CD14-positive monocyte (primary cell): Measurements from ENCODE around the gene HK2. TPM values are rescaled to one million over a fixed set of nuclear protein-coding genes. Genes with fewer than 3 reads are reported as not detected.

Experiments used
- DNase-seq, 3 donors: peaks; one replicate each; pipeline ENCODE4 v3.0.0-alpha.2; 2011 to 2022
- H2AFZ ChIP-seq: 2 replicates; pipeline ENCODE4 v1.6.0; 2012; ENCODE audit warnings: mild to moderate bottlenecking, low read depth, low read length, inconsistent platforms; ENCODE audit not compliant: insufficient read depth, poor library complexity, severe bottlenecking
- H3K27ac ChIP-seq, 2 donors: 1 replicate in 1 of 2; 2 replicates in 1 of 2; pipeline ENCODE4 v1.5.1; 2012 to 2013; ENCODE audit warnings: low read length in 2 of 2, control low read depth in 1 of 2, inconsistent platforms in 1 of 2, low read depth in 1 of 2, mild to moderate bottlenecking in 1 of 2
- H3K27me3 ChIP-seq, 2 donors: one replicate each; pipeline versions ENCODE4 v1.6.0 to v1.6.1; 2011 to 2013; ENCODE audit warnings: low read length in 2 of 2; ENCODE audit not compliant: control insufficient read depth in 2 of 2, insufficient read depth in 2 of 2
- H3K36me3 ChIP-seq, 2 donors: replicated peaks in 1 of 2; 1 replicate in 1 of 2; 2 replicates in 1 of 2; pipeline versions ENCODE4 v1.5.1 to v1.6.1; 2012 to 2013; ENCODE audit warnings: low read length in 2 of 2, control low read depth in 1 of 2, inconsistent platforms in 1 of 2, mild to moderate bottlenecking in 1 of 2; ENCODE audit not compliant: insufficient read depth in 2 of 2, control insufficient read depth in 1 of 2
- H3K4me1 ChIP-seq, 2 donors: 1 replicate in 1 of 2; 2 replicates in 1 of 2; pipeline versions ENCODE4 v1.5.1 to v1.6.1; 2012 to 2013; ENCODE audit warnings: low read length in 2 of 2, control low read depth in 1 of 2, inconsistent platforms in 1 of 2, mild to moderate bottlenecking in 1 of 2, moderate library complexity in 1 of 2; ENCODE audit not compliant: insufficient read depth in 2 of 2, control insufficient read depth in 1 of 2
- H3K4me2 ChIP-seq: replicated peaks from 2 replicates; pipeline ENCODE3; 2012; ENCODE audit warnings: low read length, moderate library complexity, mild to moderate bottlenecking; ENCODE audit not compliant: poor library complexity, severe bottlenecking; ENCODE audit errors: extremely low read depth
- H3K4me3 ChIP-seq, 3 experiments: fragments of 200-600 bp in 1 of 3; sonication (generic) in 1 of 3; replicated peaks in 1 of 3; 1 replicate in 2 of 3; 2 replicates in 1 of 3; pipeline ENCODE4 v1.5.1; 2011 to 2013; ENCODE audit warnings: low read length in 3 of 3, mild to moderate bottlenecking in 3 of 3, control low read depth in 2 of 3, low read depth in 2 of 3, inconsistent platforms in 1 of 3, moderate library complexity in 1 of 3
- H3K79me2 ChIP-seq: 2 replicates; pipeline ENCODE4 v1.6.0; 2012; ENCODE audit warnings: mild to moderate bottlenecking, control low read depth, inconsistent platforms, low read length, moderate library complexity; ENCODE audit not compliant: insufficient read depth
- H3K9ac ChIP-seq: 2 replicates; pipeline ENCODE4 v1.6.0; 2017; ENCODE audit warnings: low read length, mild to moderate bottlenecking; ENCODE audit not compliant: insufficient read depth, poor library complexity, severe bottlenecking
- H3K9me3 ChIP-seq, 2 donors: replicated peaks in 1 of 2; 1 replicate in 1 of 2; 2 replicates in 1 of 2; pipeline versions ENCODE4 v1.5.1 to v1.6.1; 2012 to 2013; ENCODE audit warnings: low read length in 2 of 2, control low read depth in 1 of 2; ENCODE audit not compliant: control insufficient read depth in 1 of 2, insufficient read depth in 1 of 2
- H4K20me1 ChIP-seq: 2 replicates; pipeline ENCODE4 v1.6.0; 2012; ENCODE audit warnings: mild to moderate bottlenecking, low read length, control low read depth, moderate library complexity; ENCODE audit not compliant: insufficient read depth
- H3K27ac Mint-ChIP-seq, 7 donors: one replicate each; pipeline ENCODE4 v1.8.0; 2020; ENCODE audit warnings: mild to moderate bottlenecking in 7 of 7, mixed read lengths in 7 of 7, moderate library complexity in 6 of 7, inconsistent platforms in 2 of 7
- H3K27me3 Mint-ChIP-seq, 3 donors: one replicate each; pipeline ENCODE4 v1.8.0; 2021 to 2022; ENCODE audit warnings: low read depth in 3 of 3, mild to moderate bottlenecking in 3 of 3, mixed read lengths in 3 of 3, moderate library complexity in 3 of 3, inconsistent platforms in 1 of 3
- H3K36me3 Mint-ChIP-seq, 2 donors: one replicate each; pipeline ENCODE4 v1.8.0; 2020; ENCODE audit warnings: mixed read lengths in 2 of 2, inconsistent platforms in 1 of 2, mild to moderate bottlenecking in 1 of 2
- H3K4me1 Mint-ChIP-seq: one replicate; pipeline ENCODE4 v1.8.0; 2020; ENCODE audit warnings: mild to moderate bottlenecking, mixed read lengths
- H3K4me3 Mint-ChIP-seq, 2 donors: one replicate each; pipeline ENCODE4 v1.8.0; 2020; ENCODE audit warnings: mild to moderate bottlenecking in 2 of 2, mixed read lengths in 2 of 2, moderate library complexity in 1 of 2
- H3K9me3 Mint-ChIP-seq, 7 donors: one replicate each; pipeline ENCODE4 v1.8.0; 2020 to 2022; ENCODE audit warnings: mixed read lengths in 7 of 7, mild to moderate bottlenecking in 6 of 7, moderate library complexity in 6 of 7, inconsistent platforms in 2 of 7
- WGBS: methylation state at CpG from one replicate; pipeline ENCODE4 v1.1.5; 2013; ENCODE audit warnings: missing lambda C conversion rate; ENCODE audit not compliant: insufficient coverage; 5-methylcytosine and 5-hydroxymethylcytosine counted together
- intact Hi-C, 2 donors: fragments of 100-400 bp; cut with micrococcal nuclease; formaldehyde crosslinking; loops; one replicate each; pipeline versions ENCODE4 v1.15.0 to v1.15.1; 2023
- polyA plus RNA-seq, 3 donors: library from polyadenylated mRNA; depleted of rRNA in 1 of 3; unstranded in 2 of 3; stranded (reverse) in 1 of 3; fragments of 300-500 nt in 2 of 3; fragments of >200 nt in 1 of 3; fragmentation: Illumina TruSeq in 2 of 3; gene quantifications; 1 replicate in 2 of 3; 2 replicates in 1 of 3; pipeline ENCODE4 v1.2.3, GENCODE V29; 2012 to 2021
- TF ChIP-seq, protein P1 (sequence below): fragments of 200-600 bp; IDR thresholded peaks from one replicate; pipeline ENCODE4 v1.8.0; 2022; ENCODE audit warnings: antibody characterized with exemption, mild to moderate bottlenecking

Gene HK2
- polyA plus RNA-seq, 3 donors = 20.3 to 46.7 (median 29.8) TPM

DNA sequence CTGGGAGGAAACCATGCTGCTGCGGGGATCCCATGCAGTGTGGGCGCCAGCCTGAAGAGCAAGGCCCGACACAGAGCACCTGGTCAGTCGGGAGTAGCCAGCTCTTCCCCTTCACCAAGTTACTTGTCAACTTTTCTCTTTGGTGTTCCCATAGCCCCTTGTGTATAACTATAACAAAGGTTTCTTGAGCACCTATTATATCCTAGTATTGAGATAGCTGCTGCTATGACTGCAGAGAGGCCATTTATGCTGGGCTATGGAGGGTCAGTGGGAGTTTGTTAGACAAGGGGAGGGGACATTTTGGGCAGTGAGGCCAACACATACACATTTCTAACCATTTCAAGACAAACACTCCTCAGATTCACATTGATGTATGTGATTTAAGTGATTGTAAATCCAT, 10.8 kb downstream of the HK2 start:
- H4K20me1 ChIP-seq = peaks cover 88% of the 10 kb centered on the region
- H3K4me3 ChIP-seq = peak overlapping the region in 1 of 3 experiments; percentile 54
- no CpG with 5 or more reads among the region's 4 CpGs for WGBS
- H3K9me3 ChIP-seq = no peaks in the 10 kb centered on the region
- TF ChIP-seq, protein P1, sequence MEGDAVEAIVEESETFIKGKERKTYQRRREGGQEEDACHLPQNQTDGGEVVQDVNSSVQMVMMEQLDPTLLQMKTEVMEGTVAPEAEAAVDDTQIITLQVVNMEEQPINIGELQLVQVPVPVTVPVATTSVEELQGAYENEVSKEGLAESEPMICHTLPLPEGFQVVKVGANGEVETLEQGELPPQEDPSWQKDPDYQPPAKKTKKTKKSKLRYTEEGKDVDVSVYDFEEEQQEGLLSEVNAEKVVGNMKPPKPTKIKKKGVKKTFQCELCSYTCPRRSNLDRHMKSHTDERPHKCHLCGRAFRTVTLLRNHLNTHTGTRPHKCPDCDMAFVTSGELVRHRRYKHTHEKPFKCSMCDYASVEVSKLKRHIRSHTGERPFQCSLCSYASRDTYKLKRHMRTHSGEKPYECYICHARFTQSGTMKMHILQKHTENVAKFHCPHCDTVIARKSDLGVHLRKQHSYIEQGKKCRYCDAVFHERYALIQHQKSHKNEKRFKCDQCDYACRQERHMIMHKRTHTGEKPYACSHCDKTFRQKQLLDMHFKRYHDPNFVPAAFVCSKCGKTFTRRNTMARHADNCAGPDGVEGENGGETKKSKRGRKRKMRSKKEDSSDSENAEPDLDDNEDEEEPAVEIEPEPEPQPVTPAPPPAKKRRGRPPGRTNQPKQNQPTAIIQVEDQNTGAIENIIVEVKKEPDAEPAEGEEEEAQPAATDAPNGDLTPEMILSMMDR = no peak
- H3K4me2 ChIP-seq = peak overlapping the region; percentile 53
- H3K27ac ChIP-seq = peak overlapping the region; percentile 94 to 96
- H3K4me3 Mint-ChIP-seq = no peak overlapping the region
- no peak overlapping the region for H2AFZ ChIP-seq
- intact Hi-C loops = loop anchor here in 1 of 2 donors (1.0 to 5.0 kb wide), 2 partner anchors 9 to 102 kb away; no protein-coding TSS in a partner anchor
- H3K4me1 ChIP-seq = peaks cover 98 to 100% of the 10 kb centered on the region in 2 donors
- DNase-seq = no peak
- peaks cover 0 to 2% (median 0%) of the 10 kb centered on the region in 3 donors for H3K27me3 Mint-ChIP-seq
- H3K4me1 Mint-ChIP-seq = peaks cover 97% of the 10 kb centered on the region
- no peaks in the 10 kb centered on the region for H3K9me3 Mint-ChIP-seq
- H3K79me2 ChIP-seq = peaks cover 96% of the 10 kb centered on the region
- peaks cover 7 to 15% of the 10 kb centered on the region in 2 donors for H3K36me3 ChIP-seq
- H3K27me3 ChIP-seq = no peaks in the 10 kb centered on the region
- H3K9ac ChIP-seq = peak overlapping the region; percentile 53
- H3K27ac Mint-ChIP-seq = peak overlapping the region; percentile 96 to 100 (median 99)
- peaks cover 42 to 49% of the 10 kb centered on the region in 2 donors for H3K36me3 Mint-ChIP-seq

DNA sequence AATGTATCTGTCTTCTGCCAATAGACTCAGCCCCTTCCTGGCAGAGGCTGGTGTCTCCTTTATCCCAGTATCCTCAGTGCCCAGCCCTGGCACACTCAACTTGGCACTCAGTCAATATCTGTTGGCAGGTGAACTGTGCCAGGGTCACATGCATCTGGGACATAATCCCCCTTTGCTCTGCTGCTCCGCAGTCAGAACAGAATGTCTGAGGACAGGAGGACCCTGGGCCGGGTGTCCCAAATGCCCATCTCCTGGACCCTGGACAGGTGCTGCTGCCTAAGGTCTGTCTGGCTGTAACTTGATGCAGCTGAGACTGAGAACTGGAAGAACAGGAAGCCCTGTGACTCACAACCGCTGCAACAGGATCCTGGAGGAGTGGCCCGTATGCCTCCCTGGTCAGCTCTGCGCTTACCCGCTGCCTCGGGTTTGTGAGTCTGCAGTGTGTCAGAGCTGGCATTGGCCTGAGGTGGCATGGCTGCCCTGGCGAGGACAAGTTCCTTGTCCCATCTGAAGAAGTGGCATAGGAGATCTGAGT, 11.4 kb downstream of the HK2 start:
- H3K27me3 Mint-ChIP-seq = peaks cover 0 to 2% (median 0%) of the 10 kb centered on the region in 3 donors
- intact Hi-C loops = loop anchor here in 1 of 2 donors (5.0 kb wide), 1 partner anchor 103 kb away; no protein-coding TSS in a partner anchor
- DNase-seq = peak; percentile 95 to 98 (median 97)
- TF ChIP-seq, protein P1 = no peak
- H3K9ac ChIP-seq = peak overlapping the region; percentile 55
- H3K9me3 ChIP-seq = no peaks in the 10 kb centered on the region
- peaks cover 88% of the 10 kb centered on the region for H4K20me1 ChIP-seq
- peak overlapping the region; percentile 96 to 100 (median 99) for H3K27ac Mint-ChIP-seq
- H3K4me1 Mint-ChIP-seq = peaks cover 98% of the 10 kb centered on the region
- H3K27ac ChIP-seq = peak overlapping the region; percentile 94 to 96
- H2AFZ ChIP-seq = no peak overlapping the region
- no peaks in the 10 kb centered on the region for H3K27me3 ChIP-seq
- peaks cover 99 to 100% of the 10 kb centered on the region in 2 donors for H3K4me1 ChIP-seq
- peaks cover 7 to 15% of the 10 kb centered on the region in 2 donors for H3K36me3 ChIP-seq
- 9% methylated on average over 8 of the region's 8 CpGs for WGBS
- H3K9me3 Mint-ChIP-seq = no peaks in the 10 kb centered on the region
- peaks cover 41 to 49% of the 10 kb centered on the region in 2 donors for H3K36me3 Mint-ChIP-seq
- H3K4me2 ChIP-seq = peak overlapping the region; percentile 53
- peaks cover 96% of the 10 kb centered on the region for H3K79me2 ChIP-seq
- peak overlapping the region in 1 of 3 experiments; percentile 54 for H3K4me3 ChIP-seq
- H3K4me3 Mint-ChIP-seq = peak overlapping the region; percentile 35 to 56
